Measurements from ENCODE around the gene TGFBR3. TPM values are rescaled to one million over a fixed set of nuclear protein-coding genes. Genes with fewer than 3 reads are reported as not detected.

TGFBR3 gene
- total RNA-seq, 1 donor from 2014 or later = 4.9 TPM

DNA sequence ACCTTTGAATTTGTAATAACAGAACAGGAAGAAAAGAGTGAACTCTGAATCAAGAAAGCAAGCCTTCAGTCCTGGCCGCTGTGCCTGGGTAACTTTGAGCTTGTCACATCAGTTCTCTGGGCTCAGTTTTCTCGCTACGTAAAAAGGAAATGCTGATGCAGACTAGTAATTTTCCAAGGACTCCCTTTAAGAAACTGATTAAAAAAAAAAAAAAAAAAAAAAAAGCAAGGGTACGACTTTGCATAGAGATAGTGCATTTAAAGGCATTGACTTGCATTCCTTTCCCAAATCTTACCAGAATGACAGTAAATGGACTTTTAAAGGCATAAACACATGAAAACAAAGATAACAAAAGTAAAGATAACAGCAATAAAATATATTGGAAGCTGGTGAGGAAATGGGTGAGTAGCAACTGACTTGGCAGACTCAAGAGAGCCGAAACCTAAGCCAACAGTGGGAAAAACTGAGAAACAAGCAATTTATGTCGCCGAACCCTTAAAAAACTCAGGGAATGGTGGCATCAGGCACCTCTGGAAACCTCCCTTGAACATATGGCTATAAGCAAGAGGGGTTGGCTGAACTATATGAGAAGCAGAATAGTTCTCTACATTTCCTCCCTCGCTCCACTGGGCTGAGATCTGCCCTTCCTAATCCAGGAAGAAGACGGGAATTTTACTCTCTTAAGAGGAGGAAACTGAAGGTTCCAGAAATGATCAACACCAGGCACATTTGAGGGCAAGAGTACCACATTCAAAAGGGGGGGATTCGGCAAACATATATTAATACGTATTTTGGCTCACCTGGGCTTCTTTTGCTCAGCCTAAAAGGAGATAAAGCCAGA is 196.1 kb downstream of the TGFBR3 start:
- peaks cover 6% of the 10 kb centered on the region for H3K4me1 Mint-ChIP-seq (ENCODE audit: low read depth)
- no peaks in the 10 kb centered on the region for H3K36me3 Mint-ChIP-seq (ENCODE audit: insufficient read depth)
- no peak for DNase-seq (ENCODE audit: low spot score, unreplicated experiment)
- TF ChIP-seq, protein P1, sequence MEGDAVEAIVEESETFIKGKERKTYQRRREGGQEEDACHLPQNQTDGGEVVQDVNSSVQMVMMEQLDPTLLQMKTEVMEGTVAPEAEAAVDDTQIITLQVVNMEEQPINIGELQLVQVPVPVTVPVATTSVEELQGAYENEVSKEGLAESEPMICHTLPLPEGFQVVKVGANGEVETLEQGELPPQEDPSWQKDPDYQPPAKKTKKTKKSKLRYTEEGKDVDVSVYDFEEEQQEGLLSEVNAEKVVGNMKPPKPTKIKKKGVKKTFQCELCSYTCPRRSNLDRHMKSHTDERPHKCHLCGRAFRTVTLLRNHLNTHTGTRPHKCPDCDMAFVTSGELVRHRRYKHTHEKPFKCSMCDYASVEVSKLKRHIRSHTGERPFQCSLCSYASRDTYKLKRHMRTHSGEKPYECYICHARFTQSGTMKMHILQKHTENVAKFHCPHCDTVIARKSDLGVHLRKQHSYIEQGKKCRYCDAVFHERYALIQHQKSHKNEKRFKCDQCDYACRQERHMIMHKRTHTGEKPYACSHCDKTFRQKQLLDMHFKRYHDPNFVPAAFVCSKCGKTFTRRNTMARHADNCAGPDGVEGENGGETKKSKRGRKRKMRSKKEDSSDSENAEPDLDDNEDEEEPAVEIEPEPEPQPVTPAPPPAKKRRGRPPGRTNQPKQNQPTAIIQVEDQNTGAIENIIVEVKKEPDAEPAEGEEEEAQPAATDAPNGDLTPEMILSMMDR (IDR thresholded peaks at IDR 0.05; ENCODE audit: unreplicated experiment) = no peak
- no peak overlapping the region for H3K27ac Mint-ChIP-seq
- H3K9me3 Mint-ChIP-seq (ENCODE audit: low read depth) = no peaks in the 10 kb centered on the region
- H3K4me3 Mint-ChIP-seq (ENCODE audit: low read depth) = no peak overlapping the region
- H3K27me3 Mint-ChIP-seq = no peaks in the 10 kb centered on the region

DNA sequence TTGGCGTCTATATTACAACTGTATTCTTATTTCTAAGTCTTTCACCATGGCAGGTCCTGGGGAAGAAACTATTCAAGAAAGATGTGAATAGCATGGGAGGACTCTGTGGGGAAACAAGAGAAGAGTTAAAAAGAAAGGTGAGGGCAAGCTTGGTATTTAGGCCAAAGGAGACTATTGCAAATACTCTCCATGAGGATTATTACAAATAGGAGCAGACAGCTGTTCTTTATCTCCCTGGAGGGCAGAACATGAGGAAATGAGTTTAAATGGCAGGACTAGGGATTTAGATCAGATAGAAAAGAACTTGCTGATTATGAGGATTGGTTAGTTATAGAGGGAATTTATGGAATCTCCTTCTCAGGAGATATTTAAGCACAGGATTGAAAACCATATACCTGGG is 198.5 kb downstream of the TGFBR3 start:
- Mint-ChIP-seq H3K4me3 (ENCODE audit: low read depth) (no peak overlapping the region), H3K27ac (no peak overlapping the region), H3K9me3 (ENCODE audit: low read depth) (no peaks in the 10 kb centered on the region), H3K4me1 (ENCODE audit: low read depth) (peaks cover 13% of the 10 kb centered on the region), H3K36me3 (ENCODE audit: insufficient read depth) (no peaks in the 10 kb centered on the region), H3K27me3 (no peaks in the 10 kb centered on the region)
- TF ChIP-seq, protein P1 (IDR thresholded peaks at IDR 0.05; ENCODE audit: unreplicated experiment) = no peak
- DNase-seq (ENCODE audit: low spot score, unreplicated experiment) = no peak

DNA sequence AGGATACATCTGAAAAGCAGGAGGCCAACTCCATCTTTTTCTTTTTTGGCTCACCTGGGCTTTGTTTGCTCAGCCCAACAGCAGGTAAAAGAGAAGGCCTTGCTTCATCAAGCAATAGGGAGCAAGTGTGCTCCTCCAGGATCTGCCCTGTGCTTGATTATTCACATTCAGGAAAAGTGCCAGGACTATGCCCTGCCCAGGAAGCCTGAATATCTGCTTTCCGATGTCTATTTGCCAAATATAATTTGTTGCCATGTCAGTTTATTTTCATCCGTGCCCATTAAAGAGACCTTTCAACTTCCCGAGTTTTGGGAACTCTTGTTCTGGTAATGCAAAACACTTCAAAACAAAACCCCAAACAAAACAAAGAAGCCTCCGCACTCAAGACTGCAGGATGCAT is 200.0 kb downstream of the TGFBR3 start:
- Mint-ChIP-seq H3K27me3 (no peaks in the 10 kb centered on the region), H3K9me3 (ENCODE audit: low read depth) (no peaks in the 10 kb centered on the region), H3K4me3 (ENCODE audit: low read depth) (no peak overlapping the region), H3K36me3 (ENCODE audit: insufficient read depth) (no peaks in the 10 kb centered on the region), H3K27ac (no peak overlapping the region), H3K4me1 (ENCODE audit: low read depth) (peaks cover 13% of the 10 kb centered on the region)
- no peak for DNase-seq (ENCODE audit: low spot score, unreplicated experiment)
- TF ChIP-seq, protein P1 (IDR thresholded peaks at IDR 0.05; ENCODE audit: unreplicated experiment) = no peak

DNA sequence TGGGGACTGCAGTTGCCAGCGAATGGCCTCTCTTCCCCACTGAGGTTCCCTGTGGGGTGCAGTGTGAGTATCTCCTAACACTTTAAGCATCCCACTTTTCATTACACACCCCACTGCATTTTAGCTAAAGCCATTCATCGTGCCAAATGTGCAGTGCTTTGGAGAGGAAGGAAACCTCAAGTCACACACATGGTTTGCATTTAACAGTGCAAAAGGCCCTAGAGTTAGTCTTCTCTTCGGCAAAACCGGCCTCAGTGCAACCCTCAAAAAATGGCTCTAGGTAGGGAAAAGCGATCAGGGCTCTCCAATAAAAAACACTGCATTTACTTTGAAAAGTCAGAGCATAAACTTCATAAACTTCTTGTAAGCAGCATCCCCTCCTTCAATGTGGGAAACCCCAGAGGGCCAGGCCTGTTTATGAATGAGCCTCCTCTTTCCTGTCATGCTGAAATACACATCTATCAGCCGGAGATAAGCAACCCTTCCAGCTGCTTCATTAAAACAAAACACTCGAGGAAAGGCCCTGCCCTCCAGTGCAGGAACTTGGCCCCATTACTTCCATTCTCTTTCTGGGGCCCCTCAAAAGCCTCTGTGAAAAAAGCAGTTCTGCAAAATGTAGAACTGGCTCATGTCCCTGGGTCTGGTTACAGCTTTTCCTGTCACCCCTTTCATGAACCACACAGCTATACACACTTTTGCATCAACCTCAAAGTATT is 201.3 kb downstream of the TGFBR3 start:
- TF ChIP-seq, protein P1 (IDR thresholded peaks at IDR 0.05; ENCODE audit: unreplicated experiment) = no peak
- no peak overlapping the region for H3K27ac Mint-ChIP-seq
- H3K4me3 Mint-ChIP-seq (ENCODE audit: low read depth) = no peak overlapping the region
- no peak for DNase-seq (ENCODE audit: low spot score, unreplicated experiment)
- no peaks in the 10 kb centered on the region for H3K9me3 Mint-ChIP-seq (ENCODE audit: low read depth)
- peaks cover 19% of the 10 kb centered on the region for H3K4me1 Mint-ChIP-seq (ENCODE audit: low read depth)
- no peaks in the 10 kb centered on the region for H3K36me3 Mint-ChIP-seq (ENCODE audit: insufficient read depth)
- H3K27me3 Mint-ChIP-seq = no peaks in the 10 kb centered on the region

DNA sequence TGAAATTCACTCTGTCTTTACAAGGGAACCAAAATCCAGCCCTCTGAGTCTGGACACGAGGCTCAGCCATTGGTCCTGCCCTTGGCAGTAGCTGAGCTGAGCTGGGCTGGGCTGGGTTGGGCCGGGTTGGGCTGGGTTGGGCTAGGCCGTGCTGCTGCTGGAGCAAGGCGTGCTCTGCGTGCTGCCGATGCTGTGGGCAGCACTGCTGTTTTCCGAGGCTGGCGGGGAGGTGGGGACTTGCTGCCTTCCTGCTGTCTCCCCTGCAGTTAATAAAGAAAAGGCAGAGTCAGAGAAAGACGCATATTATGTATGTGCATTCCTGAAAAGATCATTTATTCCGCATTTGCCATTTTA is 202.4 kb downstream of the TGFBR3 start:
- no peak for DNase-seq (ENCODE audit: low spot score, unreplicated experiment)
- no peak overlapping the region for H3K4me3 Mint-ChIP-seq (ENCODE audit: low read depth)
- no peaks in the 10 kb centered on the region for H3K27me3 Mint-ChIP-seq
- no peaks in the 10 kb centered on the region for H3K9me3 Mint-ChIP-seq (ENCODE audit: low read depth)
- no peaks in the 10 kb centered on the region for H3K36me3 Mint-ChIP-seq (ENCODE audit: insufficient read depth)
- H3K4me1 Mint-ChIP-seq (ENCODE audit: low read depth) = peaks cover 20% of the 10 kb centered on the region
- H3K27ac Mint-ChIP-seq = no peak overlapping the region
- TF ChIP-seq, protein P1 (IDR thresholded peaks at IDR 0.05; ENCODE audit: unreplicated experiment) = no peak

Data from progenitor cell of endocrine pancreas (in vitro differentiated cells).